ENCODE data around the gene IVD.

IVD gene

DNA sequence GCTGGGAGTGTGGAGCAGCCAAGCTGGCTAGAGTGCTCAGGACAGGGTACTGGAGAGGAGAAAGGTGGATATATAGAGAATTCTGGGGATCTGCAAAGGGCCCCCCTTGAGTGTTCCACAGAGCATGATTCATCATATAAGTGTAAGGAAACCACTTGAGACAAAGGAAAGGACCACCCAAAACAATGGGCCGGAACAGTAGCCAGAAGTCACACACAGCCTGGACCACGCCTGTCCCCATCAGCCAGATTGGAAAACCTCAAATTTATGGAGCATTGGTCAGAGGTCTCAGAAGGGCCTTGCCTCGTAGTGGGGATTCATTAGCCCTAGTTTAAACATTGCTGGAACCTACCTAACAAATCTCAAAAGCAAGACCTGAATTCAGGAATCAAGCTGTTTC is 28.0 kb upstream of the IVD start:
- H3K4me3 ChIP-seq (replicated peaks; ENCODE audit: low read depth, low read length), result no peak overlapping the region
- no peak for DNase-seq (ENCODE audit: extremely low read depth, low read depth)
- TF ChIP-seq, protein P1, sequence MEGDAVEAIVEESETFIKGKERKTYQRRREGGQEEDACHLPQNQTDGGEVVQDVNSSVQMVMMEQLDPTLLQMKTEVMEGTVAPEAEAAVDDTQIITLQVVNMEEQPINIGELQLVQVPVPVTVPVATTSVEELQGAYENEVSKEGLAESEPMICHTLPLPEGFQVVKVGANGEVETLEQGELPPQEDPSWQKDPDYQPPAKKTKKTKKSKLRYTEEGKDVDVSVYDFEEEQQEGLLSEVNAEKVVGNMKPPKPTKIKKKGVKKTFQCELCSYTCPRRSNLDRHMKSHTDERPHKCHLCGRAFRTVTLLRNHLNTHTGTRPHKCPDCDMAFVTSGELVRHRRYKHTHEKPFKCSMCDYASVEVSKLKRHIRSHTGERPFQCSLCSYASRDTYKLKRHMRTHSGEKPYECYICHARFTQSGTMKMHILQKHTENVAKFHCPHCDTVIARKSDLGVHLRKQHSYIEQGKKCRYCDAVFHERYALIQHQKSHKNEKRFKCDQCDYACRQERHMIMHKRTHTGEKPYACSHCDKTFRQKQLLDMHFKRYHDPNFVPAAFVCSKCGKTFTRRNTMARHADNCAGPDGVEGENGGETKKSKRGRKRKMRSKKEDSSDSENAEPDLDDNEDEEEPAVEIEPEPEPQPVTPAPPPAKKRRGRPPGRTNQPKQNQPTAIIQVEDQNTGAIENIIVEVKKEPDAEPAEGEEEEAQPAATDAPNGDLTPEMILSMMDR (IDR thresholded peaks at IDR 0.05; ENCODE audit: low read depth, low read length, missing control alignments), result no peak

DNA sequence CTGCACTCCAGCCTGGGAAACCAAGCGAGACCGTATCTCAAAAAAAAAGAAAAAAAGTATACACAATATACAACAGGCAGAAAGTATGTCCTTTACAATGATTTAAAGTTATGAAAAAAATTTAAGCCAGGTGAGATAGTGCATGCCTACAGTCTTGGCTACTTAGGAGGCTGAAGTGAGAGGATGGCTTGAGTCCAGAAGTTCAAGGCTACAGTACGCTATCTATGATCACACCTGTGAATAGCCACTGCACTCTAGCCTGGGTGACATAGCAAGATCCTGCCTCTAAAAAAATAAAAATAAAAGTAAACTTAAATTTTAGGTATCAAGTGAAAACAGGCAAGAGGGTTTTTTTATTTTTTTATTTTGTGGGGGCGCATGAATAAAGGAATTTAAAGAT is 26.2 kb upstream of the IVD start:
- TF ChIP-seq, protein P1 (IDR thresholded peaks at IDR 0.05; ENCODE audit: low read depth, low read length, missing control alignments), result no peak
- no peak for DNase-seq (ENCODE audit: extremely low read depth, low read depth)
- no peak overlapping the region for H3K4me3 ChIP-seq (replicated peaks; ENCODE audit: low read depth, low read length)

DNA sequence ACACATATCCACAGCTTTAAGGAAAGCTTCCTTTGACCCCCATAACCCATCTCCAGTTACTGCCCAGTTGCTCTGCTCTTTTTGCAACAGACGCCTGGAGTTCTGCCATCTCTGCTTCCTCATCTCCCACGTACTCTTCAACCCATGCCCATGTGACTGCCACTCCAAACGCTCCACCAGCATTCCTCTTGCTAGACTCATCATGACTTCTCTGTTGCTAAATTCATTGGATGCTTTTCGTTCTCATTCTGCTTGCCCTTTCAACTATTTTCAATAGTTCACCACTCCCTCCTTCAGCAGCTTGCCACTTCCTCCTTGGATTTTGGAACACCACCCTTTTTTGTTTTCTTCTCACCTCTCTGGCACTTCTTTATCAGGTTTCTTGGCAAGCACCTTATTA is 25.7 kb upstream of the IVD start:
- peak; percentile 79 for DNase-seq (ENCODE audit: extremely low read depth, low read depth)
- TF ChIP-seq, protein P1 (IDR thresholded peaks at IDR 0.05; ENCODE audit: low read depth, low read length, missing control alignments), result no peak
- no peak overlapping the region for H3K4me3 ChIP-seq (replicated peaks; ENCODE audit: low read depth, low read length)

DNA sequence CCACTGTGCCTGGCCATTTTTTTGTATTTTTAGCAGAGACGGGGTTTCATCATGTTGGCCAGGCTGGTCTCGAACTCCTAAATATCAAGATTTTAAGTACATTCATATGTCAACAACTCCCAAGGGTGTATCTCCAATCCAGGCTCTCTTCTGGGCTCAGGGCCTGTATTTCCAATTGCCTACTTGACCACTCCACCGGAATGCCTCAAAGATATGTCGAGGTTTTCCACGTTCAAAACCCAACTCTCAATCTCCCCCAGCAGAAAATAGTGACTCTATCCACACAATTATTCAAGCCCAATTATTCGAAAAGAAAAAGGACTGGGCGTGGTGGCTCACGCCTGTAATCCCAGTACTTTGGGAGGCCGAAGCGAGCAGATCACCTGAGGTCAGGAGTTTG is 25.0 kb upstream of the IVD start:
- no peak for DNase-seq (ENCODE audit: extremely low read depth, low read depth)
- TF ChIP-seq, protein P1 (IDR thresholded peaks at IDR 0.05; ENCODE audit: low read depth, low read length, missing control alignments), result no peak
- no peak overlapping the region for H3K4me3 ChIP-seq (replicated peaks; ENCODE audit: low read depth, low read length)

DNA sequence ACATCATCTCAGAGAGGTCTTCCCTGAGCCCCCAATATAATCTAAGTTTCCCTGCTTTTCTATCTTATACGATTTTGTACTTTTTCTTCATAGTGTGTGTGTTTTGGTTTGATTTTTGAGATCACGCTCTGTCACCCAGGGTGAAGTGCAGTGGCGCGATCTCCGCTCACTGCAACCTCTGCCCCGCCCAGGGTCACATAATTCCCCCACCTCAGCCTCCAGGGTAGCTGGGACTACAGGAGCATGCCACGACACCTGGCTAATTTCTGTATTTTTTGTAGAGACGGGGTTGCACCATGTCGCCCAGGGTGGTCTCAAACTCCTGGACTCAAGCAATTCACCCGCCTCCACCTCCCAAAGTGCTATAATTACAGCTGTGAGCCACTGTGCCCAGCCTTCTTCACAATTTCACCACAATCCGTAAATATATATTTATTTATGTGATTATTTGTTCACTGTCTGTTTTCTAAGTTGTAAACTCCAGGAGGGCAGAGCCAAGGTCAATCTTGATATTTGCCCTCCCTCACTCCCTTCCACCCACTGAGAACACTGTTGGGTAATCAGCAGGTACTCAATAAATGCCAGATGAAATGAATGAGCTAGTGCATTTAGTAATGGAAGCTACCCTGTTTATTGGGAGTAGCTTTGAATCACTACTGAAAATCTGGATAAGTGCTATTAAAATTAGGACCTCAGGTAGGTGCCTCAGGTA is 23.6 kb upstream of the IVD start:
- no peak overlapping the region for H3K4me3 ChIP-seq (replicated peaks; ENCODE audit: low read depth, low read length)
- TF ChIP-seq, protein P1 (IDR thresholded peaks at IDR 0.05; ENCODE audit: low read depth, low read length, missing control alignments), result no peak
- no peak for DNase-seq (ENCODE audit: extremely low read depth, low read depth)

DNA sequence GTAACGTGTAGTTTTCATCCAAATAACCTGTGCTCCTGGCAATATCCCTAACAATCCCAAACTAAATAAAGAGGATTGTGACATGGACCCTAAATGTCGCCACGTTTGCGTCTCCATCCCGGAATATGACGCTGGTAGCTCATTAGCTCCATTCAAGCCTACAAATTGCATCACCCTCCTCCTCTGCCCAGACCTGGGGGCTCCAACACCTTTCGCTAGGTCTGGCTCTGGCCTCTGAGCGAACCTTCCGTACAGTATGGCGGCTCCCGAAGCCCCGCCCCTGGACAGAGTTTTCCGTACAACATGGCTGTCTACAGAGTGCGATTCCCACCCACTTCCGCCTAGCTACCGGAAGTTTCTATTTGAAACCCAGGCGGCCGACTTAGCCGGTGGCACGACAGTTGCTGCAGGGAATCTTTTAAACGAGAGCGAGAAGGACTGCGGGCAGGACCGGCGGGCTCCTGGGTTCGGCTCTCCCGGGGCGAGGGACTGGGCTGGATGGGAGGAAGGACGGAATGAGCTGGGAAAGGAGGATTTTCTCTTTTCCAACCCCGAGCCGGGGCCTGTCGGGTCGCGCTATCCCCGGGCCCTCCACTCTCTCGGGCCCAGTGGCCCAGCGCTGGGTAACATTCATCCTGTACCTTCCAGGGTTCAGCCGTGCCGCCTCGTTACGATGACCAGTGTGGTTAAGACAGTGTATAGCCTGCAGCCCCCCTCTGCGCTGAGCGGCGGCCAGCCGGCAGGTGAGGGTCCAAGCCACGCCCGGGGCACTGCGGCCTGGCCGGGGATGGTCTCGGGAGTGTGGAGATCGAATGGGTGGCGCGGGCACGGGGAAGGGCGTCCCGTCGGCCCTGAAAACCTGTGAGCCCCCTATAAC is 22.8 kb upstream of the IVD start, which contains the start of gene KNSTRN:
KNSTRN (plus strand) TSS at position 142 of the 877 bp plus-strand sequence; CDS start at position 257, 115 bp downstream.
- TF ChIP-seq, protein P1 (IDR thresholded peaks at IDR 0.05; ENCODE audit: low read depth, low read length, missing control alignments), result no peak
- peak; percentile 77 for DNase-seq (ENCODE audit: extremely low read depth, low read depth)
- peak within 1 kb of the TSS; percentile 98 for H3K4me3 ChIP-seq (replicated peaks; ENCODE audit: low read depth, low read length)

Measured in HFF-Myc (cell line).